Measurements from ENCODE around the gene HCFC1R1. TPM values are rescaled to one million over a fixed set of nuclear protein-coding genes. Genes with fewer than 3 reads are reported as not detected.

HCFC1R1 gene
- total and polyA plus RNA-seq, 2 experiments from 2014 or later, result 35.7 to 158 TPM

- 96% methylated on average over 6 of the region's 6 CpGs for WGBS (ENCODE audit: low lambda C conversion rate, missing lambda C conversion rate)
- DNase-seq (ENCODE audit: low spot score), result no peak
- Histone ChIP-seq H3K36me3 (replicated peaks; ENCODE audit: insufficient read depth, low read depth) (no peaks in the 10 kb centered on the region), H3K9me2 (replicated peaks; ENCODE audit: insufficient read depth) (no peaks in the 10 kb centered on the region), H3K4me2 (no peak overlapping the region), H3K9me3 (ENCODE audit: low read depth) (no peaks in the 10 kb centered on the region), H3K4me3 (no peak overlapping the region), H3K4me1 (ENCODE audit: insufficient read depth) (peaks cover 33% of the 10 kb centered on the region), H4K20me1 (ENCODE audit: insufficient read depth, poor library complexity, severe bottlenecking) (peaks cover 6% of the 10 kb centered on the region), H3K27me3 (peaks cover 7% of the 10 kb centered on the region), H3K79me2 (peaks cover 28% of the 10 kb centered on the region), H2AFZ (no peak overlapping the region), H3K27ac (no peak overlapping the region)
- TF ChIP-seq, protein P1, sequence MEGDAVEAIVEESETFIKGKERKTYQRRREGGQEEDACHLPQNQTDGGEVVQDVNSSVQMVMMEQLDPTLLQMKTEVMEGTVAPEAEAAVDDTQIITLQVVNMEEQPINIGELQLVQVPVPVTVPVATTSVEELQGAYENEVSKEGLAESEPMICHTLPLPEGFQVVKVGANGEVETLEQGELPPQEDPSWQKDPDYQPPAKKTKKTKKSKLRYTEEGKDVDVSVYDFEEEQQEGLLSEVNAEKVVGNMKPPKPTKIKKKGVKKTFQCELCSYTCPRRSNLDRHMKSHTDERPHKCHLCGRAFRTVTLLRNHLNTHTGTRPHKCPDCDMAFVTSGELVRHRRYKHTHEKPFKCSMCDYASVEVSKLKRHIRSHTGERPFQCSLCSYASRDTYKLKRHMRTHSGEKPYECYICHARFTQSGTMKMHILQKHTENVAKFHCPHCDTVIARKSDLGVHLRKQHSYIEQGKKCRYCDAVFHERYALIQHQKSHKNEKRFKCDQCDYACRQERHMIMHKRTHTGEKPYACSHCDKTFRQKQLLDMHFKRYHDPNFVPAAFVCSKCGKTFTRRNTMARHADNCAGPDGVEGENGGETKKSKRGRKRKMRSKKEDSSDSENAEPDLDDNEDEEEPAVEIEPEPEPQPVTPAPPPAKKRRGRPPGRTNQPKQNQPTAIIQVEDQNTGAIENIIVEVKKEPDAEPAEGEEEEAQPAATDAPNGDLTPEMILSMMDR (IDR thresholded peaks at IDR 0.05; ENCODE audit: poor library complexity), result no peak
- TF ChIP-seq EZH2phosphoT487 (IDR thresholded peaks at IDR 0.05; ENCODE audit: low read depth, severe bottlenecking, unreplicated experiment) (no peak), EZH2 (IDR thresholded peaks at IDR 0.05; ENCODE audit: borderline replicate concordance) (no peak)
Observed at GRCh38 chr16:3014971-3015370, 8.8 kb downstream of the HCFC1R1 start.

DNA sequence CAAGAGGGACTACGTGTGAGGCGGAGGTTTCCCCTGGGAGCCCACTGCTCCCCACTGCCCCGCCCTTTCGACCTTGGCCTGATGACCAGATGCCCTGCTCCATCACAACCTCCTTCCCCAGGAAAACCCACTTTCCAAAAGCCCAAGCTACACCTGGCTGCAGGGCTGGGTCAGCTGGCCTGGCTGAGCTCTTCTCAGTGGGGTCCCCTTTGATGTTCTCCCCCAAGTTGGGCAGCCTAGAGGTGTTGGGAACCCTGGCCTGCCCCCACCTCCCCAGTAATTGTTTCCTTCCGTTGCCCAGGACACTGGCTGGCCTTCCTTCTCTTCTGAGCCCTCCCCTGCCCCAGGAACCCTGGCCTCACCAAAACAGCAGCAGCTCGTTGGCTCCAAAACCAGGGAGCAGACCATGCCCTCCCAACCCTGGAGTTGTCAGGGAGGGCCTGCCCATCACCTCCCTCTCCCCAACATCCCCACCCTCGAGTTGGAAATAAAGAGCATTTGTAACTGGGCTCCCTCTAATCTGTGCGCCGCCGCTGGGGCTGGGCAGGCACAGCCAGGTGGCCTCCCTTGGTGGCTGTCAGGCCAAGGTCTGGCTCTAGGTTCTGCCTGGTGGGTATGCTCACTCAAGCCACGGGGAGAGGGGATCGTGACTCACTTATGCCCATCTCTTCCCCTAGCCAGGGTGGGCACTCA is 9.6 kb downstream of the HCFC1R1 start:
- no peak for TF ChIP-seq EZH2 (IDR thresholded peaks at IDR 0.05; ENCODE audit: borderline replicate concordance)
- no peak for TF ChIP-seq EZH2phosphoT487 (IDR thresholded peaks at IDR 0.05; ENCODE audit: low read depth, severe bottlenecking, unreplicated experiment)
- no peak overlapping the region for H3K27ac ChIP-seq
- H3K27me3 ChIP-seq, result peaks cover 7% of the 10 kb centered on the region

DNA sequence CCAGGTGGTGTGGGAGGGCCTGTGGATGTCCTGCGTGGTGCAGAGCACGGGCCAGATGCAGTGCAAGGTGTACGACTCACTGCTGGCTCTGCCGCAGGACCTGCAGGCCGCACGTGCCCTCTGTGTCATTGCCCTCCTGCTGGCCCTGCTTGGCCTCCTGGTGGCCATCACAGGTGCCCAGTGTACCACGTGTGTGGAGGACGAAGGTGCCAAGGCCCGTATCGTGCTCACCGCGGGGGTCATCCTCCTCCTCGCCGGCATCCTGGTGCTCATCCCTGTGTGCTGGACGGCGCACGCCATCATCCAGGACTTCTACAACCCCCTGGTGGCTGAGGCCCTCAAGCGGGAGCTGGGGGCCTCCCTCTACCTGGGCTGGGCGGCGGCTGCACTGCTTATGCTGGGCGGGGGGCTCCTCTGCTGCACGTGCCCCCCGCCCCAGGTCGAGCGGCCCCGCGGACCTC is 10.2 kb downstream of the HCFC1R1 start:
- no peaks in the 10 kb centered on the region for H3K36me3 ChIP-seq (replicated peaks; ENCODE audit: insufficient read depth, low read depth)
- no peaks in the 10 kb centered on the region for H3K9me2 ChIP-seq (replicated peaks; ENCODE audit: insufficient read depth)
- TF ChIP-seq EZH2 (IDR thresholded peaks at IDR 0.05; ENCODE audit: borderline replicate concordance), result no peak
- TF ChIP-seq, protein P1 (IDR thresholded peaks at IDR 0.05; ENCODE audit: poor library complexity), result no peak
- TF ChIP-seq EZH2phosphoT487 (IDR thresholded peaks at IDR 0.05; ENCODE audit: low read depth, severe bottlenecking, unreplicated experiment), result no peak
- no peak for DNase-seq (ENCODE audit: low spot score)
- no peaks in the 10 kb centered on the region for H3K9me3 ChIP-seq (ENCODE audit: low read depth)
- H4K20me1 ChIP-seq (ENCODE audit: insufficient read depth, poor library complexity, severe bottlenecking), result peaks cover 6% of the 10 kb centered on the region
- no peak overlapping the region for H2AFZ ChIP-seq
- no peak overlapping the region for H3K4me3 ChIP-seq
- H3K4me1 ChIP-seq (ENCODE audit: insufficient read depth), result peaks cover 40% of the 10 kb centered on the region
- peak overlapping the region; percentile 66 for H3K4me2 ChIP-seq
- WGBS (ENCODE audit: low lambda C conversion rate, missing lambda C conversion rate), result 63% methylated on average over 21 of the region's 27 CpGs
- peaks cover 7% of the 10 kb centered on the region for H3K27me3 ChIP-seq
- peaks cover 16% of the 10 kb centered on the region for H3K79me2 ChIP-seq
- H3K27ac ChIP-seq, result peak overlapping the region; percentile 97

More for the DNA sequence above, 9.6 kb downstream of the HCFC1R1 start:
- H3K4me3 ChIP-seq, result no peak overlapping the region
- H3K9me2 ChIP-seq (replicated peaks; ENCODE audit: insufficient read depth), result no peaks in the 10 kb centered on the region
- H3K9me3 ChIP-seq (ENCODE audit: low read depth), result no peaks in the 10 kb centered on the region
- 79% methylated on average over 12 of the region's 12 CpGs for WGBS (ENCODE audit: low lambda C conversion rate, missing lambda C conversion rate)
- H4K20me1 ChIP-seq (ENCODE audit: insufficient read depth, poor library complexity, severe bottlenecking), result peaks cover 6% of the 10 kb centered on the region
- no peak overlapping the region for H2AFZ ChIP-seq
- H3K36me3 ChIP-seq (replicated peaks; ENCODE audit: insufficient read depth, low read depth), result no peaks in the 10 kb centered on the region
- peak overlapping the region; percentile 66 for H3K4me2 ChIP-seq
- H3K79me2 ChIP-seq, result peaks cover 21% of the 10 kb centered on the region
- peaks cover 33% of the 10 kb centered on the region for H3K4me1 ChIP-seq (ENCODE audit: insufficient read depth)
- no peak for DNase-seq (ENCODE audit: low spot score)

DNA sequence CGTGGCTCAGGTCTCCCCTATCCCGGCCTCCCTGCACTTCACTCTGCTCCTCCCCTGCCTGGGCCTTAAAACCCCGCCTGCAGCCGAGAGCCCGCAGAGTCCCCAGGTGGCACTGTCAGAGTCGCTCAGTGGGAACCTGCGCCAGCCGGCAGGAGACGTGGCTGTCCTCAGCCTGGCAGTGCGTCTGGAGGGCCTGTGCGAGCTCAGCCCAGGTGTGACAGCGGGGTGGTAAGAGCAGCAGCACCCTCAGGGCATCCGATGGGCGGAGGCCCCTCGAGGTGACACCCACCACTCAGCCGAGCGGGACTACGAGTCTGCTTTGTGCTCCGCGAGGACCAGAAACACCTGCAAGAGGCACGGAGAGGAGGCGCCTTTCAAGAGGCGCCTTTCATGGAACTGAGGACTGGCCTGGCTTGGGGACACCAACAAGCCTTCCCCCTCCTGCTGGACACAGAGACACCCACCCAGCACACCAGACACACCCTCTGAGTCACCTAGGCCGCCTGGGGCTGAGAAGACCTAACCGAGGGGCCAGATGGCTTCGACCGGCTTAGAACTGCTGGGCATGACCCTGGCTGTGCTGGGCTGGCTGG is 10.8 kb downstream of the HCFC1R1 start, which contains the start of gene CLDN9:
CLDN9 (plus strand) TSS at position 96 of the 593 bp plus-strand sequence; CDS start at position 536, 440 bp downstream.
- no peaks in the 10 kb centered on the region for H3K9me2 ChIP-seq (replicated peaks; ENCODE audit: insufficient read depth)
- H3K27ac ChIP-seq, result peak within 1 kb of the TSS; percentile 97
- peaks cover 14% of the 10 kb centered on the region for H3K79me2 ChIP-seq
- no peak within 1 kb of the TSS for H3K4me3 ChIP-seq
- H3K36me3 ChIP-seq (replicated peaks; ENCODE audit: insufficient read depth, low read depth), result no peaks in the 10 kb centered on the region
- H3K27me3 ChIP-seq, result peaks cover 7% of the 10 kb centered on the region
- H3K4me1 ChIP-seq (ENCODE audit: insufficient read depth), result peaks cover 46% of the 10 kb centered on the region
- H3K9me3 ChIP-seq (ENCODE audit: low read depth), result no peaks in the 10 kb centered on the region
- TF ChIP-seq, protein P1 (IDR thresholded peaks at IDR 0.05; ENCODE audit: poor library complexity), result no peak
- TF ChIP-seq EZH2 (IDR thresholded peaks at IDR 0.05; ENCODE audit: borderline replicate concordance), result peak; percentile 39
- no peak within 1 kb of the TSS for H2AFZ ChIP-seq
- peak; percentile 64 for DNase-seq (ENCODE audit: low spot score)
- peaks cover 6% of the 10 kb centered on the region for H4K20me1 ChIP-seq (ENCODE audit: insufficient read depth, poor library complexity, severe bottlenecking)
- peak within 1 kb of the TSS; percentile 66 for H3K4me2 ChIP-seq
- WGBS (ENCODE audit: low lambda C conversion rate, missing lambda C conversion rate), result 28% methylated on average over 27 of the region's 27 CpGs

Data from hepatocyte (in vitro differentiated cells).